Lower leg skin (tissue), 3 donors: Measurements from ENCODE around the gene FAAH2.

Experiments used
- CTCF ChIP-seq, 3 donors: fragments of 450-650 bp; IDR thresholded peaks; one replicate each; pipeline ENCODE4 v1.5.1; 2016; ENCODE audit warnings: antibody characterized with exemption in 3 of 3, mild to moderate bottlenecking in 3 of 3, moderate library complexity in 2 of 3
- POLR2A ChIP-seq, 2 donors: fragments of 450-650 bp; IDR thresholded peaks; one replicate each; pipeline ENCODE4 v1.6.1; 2016 to 2017; ENCODE audit warnings: antibody characterized with exemption in 2 of 2, mild to moderate bottlenecking in 1 of 2, moderate library complexity in 1 of 2

GRCh38 chrX:57481514-57481913, 195.0 kb downstream of the FAAH2 start:
- TF ChIP-seq CTCF (IDR thresholded peaks at IDR 0.05) (no peak), POLR2A (IDR thresholded peaks at IDR 0.05) (no peak)
